HG02938 (cell line): ENCODE measurements around the gene SLC25A27.

ENCODE experiments used
- ATAC-seq: cut with Tn5 transposase; IDR thresholded peaks from one replicate; pipeline ENCODE4 v1.9.1; 2021; ENCODE audit warnings: mild to moderate bottlenecking, moderate library complexity; ENCODE audit not compliant: unreplicated experiment

SLC25A27 gene

GRCh38 chr6:46648869-46649492 lies 3.8 kb upstream of the SLC25A27 start:
- no peak for ATAC-seq

GRCh38 chr6:46651006-46651405 lies 1.8 kb upstream of the SLC25A27 start:
- ATAC-seq: no peak

DNA sequence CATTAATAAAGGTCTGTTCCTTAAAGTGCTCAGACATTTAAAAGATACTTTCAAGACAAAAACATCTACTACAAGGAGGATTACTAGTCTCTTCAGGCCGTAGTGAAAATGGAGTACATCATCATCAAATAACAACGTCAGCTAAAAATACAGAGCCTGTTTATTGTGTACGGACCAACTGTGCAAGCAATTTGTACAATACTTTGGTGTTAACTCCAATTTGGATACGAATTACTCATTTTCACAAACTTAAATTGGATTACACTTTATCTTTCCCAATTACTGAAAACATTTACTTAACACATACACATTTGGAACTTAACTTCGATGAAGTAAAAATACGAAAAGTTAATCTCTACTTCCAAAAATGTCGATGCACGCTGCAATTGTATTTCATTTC lies 959 bp upstream of the SLC25A27 start:
- ATAC-seq: no peak

GRCh38 chr6:46652232-46652602 lies 558 bp upstream of the SLC25A27 start:
- ATAC-seq: no peak

- ATAC-seq: no peak
Measured at GRCh38 chr6:46653439-46654195, 842 bp downstream of the SLC25A27 start.

GRCh38 chr6:46655803-46656202 lies 3.0 kb downstream of the SLC25A27 start:
- no peak for ATAC-seq

GRCh38 chr6:46657642-46658041 lies 4.9 kb downstream of the SLC25A27 start:
- ATAC-seq: no peak

- ATAC-seq: no peak
Measured at GRCh38 chr6:46661483-46661882, 8.7 kb downstream of the SLC25A27 start.

GRCh38 chr6:46667377-46667776 lies 14.6 kb downstream of the SLC25A27 start:
- no peak for ATAC-seq

GRCh38 chr6:46674410-46674809 lies 21.6 kb downstream of the SLC25A27 start:
- no peak for ATAC-seq

DNA sequence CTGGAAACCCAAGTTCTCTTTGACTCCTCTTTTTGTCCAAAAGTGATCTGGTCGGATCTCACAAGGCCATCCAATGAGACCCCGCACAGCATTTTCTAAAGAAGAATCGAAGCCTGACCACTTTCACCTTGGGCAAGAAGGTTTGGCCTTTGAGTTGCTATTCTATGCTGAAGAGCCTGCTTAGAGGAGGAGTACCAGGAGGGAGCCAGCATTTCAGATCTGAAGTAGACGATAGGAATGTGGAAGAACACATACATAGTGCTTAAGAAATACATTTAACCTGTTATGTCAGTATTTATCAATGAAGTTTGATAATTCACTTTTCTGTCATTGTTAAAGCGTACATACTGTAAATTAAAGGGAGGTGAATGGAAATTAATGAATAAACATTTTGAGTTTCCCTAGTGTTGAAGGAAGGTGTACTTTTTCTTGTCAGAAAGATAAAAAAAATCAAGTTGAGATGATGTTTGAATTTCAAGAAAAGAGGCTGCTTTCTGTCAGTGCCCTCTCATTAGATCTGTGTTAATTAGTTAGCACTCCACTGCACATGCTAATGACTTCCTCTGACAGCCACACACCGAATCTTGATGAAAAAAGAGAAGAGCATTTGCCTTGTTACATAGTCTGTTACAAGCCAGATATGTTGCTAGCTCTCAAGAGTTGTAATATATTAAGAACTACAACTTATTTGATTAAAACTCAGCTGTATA lies 24.0 kb downstream of the SLC25A27 start:
- no peak for ATAC-seq

GRCh38 chr6:46677314-46677654 lies 24.5 kb downstream of the SLC25A27 start:
- no peak for ATAC-seq

DNA sequence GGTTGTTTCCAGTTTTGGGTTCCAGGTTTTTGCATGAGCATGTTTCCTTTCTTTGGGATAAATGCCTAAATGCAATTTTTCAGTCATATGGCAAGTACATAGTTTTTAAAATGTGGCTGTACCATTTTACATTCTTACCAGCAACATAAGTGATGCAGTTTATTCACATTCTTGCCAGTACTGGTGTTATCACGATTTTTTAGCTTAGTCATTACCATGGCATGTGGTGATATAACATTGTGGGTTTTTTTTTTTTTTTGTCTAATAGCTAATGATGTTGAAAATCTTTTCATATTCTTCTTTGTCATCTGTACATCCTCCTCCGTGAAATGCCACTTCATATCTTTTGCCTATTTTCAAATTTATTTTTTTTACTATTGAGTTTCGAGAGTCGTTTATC lies 32.0 kb downstream of the SLC25A27 start:
- ATAC-seq: no peak

GRCh38 chr6:46687619-46688097 lies 34.9 kb downstream of the SLC25A27 start, which contains the start of gene TDRD6:
TDRD6 (plus strand) TSS chr6:46687885; CDS start chr6:46688129, 244 bp downstream.
- ATAC-seq: no peak

- no peak for ATAC-seq
Measured at GRCh38 chr6:46688117-46688965, 35.6 kb downstream of the SLC25A27 start.

GRCh38 chr6:46688966-46689335 lies 36.2 kb downstream of the SLC25A27 start:
- ATAC-seq: no peak

- no peak for ATAC-seq
Measured at GRCh38 chr6:46689657-46690056, 36.9 kb downstream of the SLC25A27 start.

- ATAC-seq: no peak
Measured at GRCh38 chr6:46690141-46690755, 37.5 kb downstream of the SLC25A27 start.

DNA sequence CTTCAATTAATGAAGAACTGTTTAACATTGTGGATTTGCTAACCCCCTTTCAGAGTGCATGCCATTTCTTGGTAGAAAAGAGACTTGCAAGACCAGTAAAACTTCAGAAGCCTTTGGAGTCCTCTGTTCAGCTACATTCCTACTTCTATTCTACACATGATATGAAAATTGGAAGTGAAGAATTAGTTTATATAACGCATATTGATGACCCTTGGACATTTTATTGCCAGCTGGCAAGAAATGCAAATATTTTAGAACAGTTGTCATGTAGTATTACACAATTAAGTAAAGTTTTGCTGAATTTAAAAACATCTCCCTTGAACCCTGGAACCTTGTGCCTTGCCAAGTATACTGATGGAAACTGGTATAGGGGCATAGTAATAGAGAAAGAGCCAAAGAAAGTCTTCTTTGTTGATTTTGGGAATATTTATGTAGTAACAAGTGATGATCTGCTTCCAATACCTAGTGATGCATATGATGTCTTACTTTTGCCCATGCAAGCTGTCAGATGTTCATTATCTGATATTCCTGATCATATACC lies 38.2 kb downstream of the SLC25A27 start:
- ATAC-seq: no peak

DNA sequence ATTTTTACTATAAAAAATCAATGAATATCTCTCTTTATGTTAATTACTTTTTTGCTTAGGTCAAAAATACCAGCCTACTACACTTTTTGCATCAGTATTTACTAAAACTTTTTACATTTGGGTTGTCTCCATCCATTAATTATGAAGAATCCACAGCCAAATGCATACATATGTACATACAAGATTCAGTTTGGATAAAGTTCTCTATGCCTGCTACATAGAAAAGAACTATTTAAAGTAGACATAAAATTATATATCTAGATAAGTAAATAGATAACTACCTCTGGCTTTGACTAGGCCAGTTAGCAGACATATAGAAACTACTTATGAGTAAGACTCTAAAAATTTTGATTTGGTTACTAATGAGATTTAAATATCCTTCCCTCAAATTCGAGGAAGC lies 47.2 kb downstream of the SLC25A27 start:
- ATAC-seq: no peak
